GM18498 (cell line): ENCODE measurements around the gene GNG12.

Source experiments
- ATAC-seq: cut with Tn5 transposase; IDR thresholded peaks from one replicate; pipeline ENCODE4 v1.9.1; 2021; ENCODE audit warnings: mild to moderate bottlenecking, moderate library complexity; ENCODE audit not compliant: unreplicated experiment

Gene GNG12

GRCh38 chr1:67686267-67687197 lies 146.7 kb downstream of the GNG12 start:
- ATAC-seq = peak; percentile 27

GRCh38 chr1:67685558-67686266 lies 147.6 kb downstream of the GNG12 start:
- ATAC-seq = peak; percentile 13

GRCh38 chr1:67685067-67685557 lies 148.2 kb downstream of the GNG12 start, which contains the start of gene GADD45A:
TSS of gene GADD45A (plus strand) at chr1:67685201. CDS start at chr1:67685495, 294 bp downstream.
- ATAC-seq = peak; percentile 89

- ATAC-seq = no peak
Observed at GRCh38 chr1:67684526-67685066, 148.7 kb downstream of the GNG12 start.

GRCh38 chr1:67683766-67684525 lies 149.3 kb downstream of the GNG12 start:
- ATAC-seq = no peak

- no peak for ATAC-seq
Observed at GRCh38 chr1:67683316-67683715, 150.0 kb downstream of the GNG12 start.

- ATAC-seq = no peak
Observed at GRCh38 chr1:67682659-67683197, 150.5 kb downstream of the GNG12 start.

- no peak for ATAC-seq
Observed at GRCh38 chr1:67680486-67680885, 152.8 kb downstream of the GNG12 start.

GRCh38 chr1:67679691-67680090 lies 153.6 kb downstream of the GNG12 start:
- ATAC-seq = no peak

- ATAC-seq = no peak
Observed at GRCh38 chr1:67677930-67678329, 155.3 kb downstream of the GNG12 start.

- ATAC-seq = no peak
Observed at GRCh38 chr1:67677408-67677807, 155.9 kb downstream of the GNG12 start.

GRCh38 chr1:67676946-67677345 lies 156.3 kb downstream of the GNG12 start:
- no peak for ATAC-seq

- ATAC-seq = no peak
Observed at GRCh38 chr1:67676287-67676686, 157.0 kb downstream of the GNG12 start.

- ATAC-seq = peak; percentile 79
Observed at GRCh38 chr1:67675800-67676199, 157.5 kb downstream of the GNG12 start.

- no peak for ATAC-seq
Observed at GRCh38 chr1:67674260-67675011, 158.8 kb downstream of the GNG12 start.

GRCh38 chr1:67673468-67674201 lies 159.6 kb downstream of the GNG12 start:
- ATAC-seq = no peak

- ATAC-seq = no peak
Observed at GRCh38 chr1:67672260-67672803, 160.9 kb downstream of the GNG12 start.

- ATAC-seq = no peak
Observed at GRCh38 chr1:67668660-67669059, 164.6 kb downstream of the GNG12 start.

- ATAC-seq = no peak
Observed at GRCh38 chr1:67666636-67667035, 166.6 kb downstream of the GNG12 start.
